Measurements from ENCODE around the gene GHSR. TPM values are rescaled to one million over a fixed set of nuclear protein-coding genes. Genes with fewer than 3 reads are reported as not detected.

The GHSR gene
- total RNA-seq, 1 experiment from 2014 or later: not detected

DNA sequence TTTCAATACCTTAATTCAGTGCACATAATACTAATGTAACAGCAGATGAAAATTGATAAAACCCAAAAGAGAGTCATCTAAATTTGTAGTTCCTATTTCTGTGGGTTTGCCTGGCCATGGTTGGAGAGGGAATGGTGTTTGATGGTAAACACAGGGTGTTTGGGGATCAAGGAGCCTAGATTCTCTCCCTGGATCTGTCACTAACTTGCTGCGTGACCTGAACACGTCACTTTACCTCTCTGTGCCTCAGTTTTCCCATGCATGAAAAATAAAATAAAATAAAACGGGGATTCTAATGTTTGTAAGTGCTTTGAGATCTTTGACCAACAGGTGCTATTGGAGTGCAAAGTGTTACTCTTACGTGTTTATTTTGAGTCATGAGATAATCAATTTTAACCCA, 49.8 kb downstream of the GHSR start:
- H3K9me2 ChIP-seq (ENCODE audit: insufficient read depth): no peaks in the 10 kb centered on the region; the same call in 1 of the 2 replicates
- H3K79me2 ChIP-seq (ENCODE audit: low read depth): no peaks in the 10 kb centered on the region
- TF ChIP-seq EZH2 (IDR thresholded peaks at IDR 0.05; ENCODE audit: low read depth) (no peak), CTCF (conservative IDR thresholded peaks at IDR 0.05) (no peak)
- ChIA-PET CTCF (interaction anchor here (1.0 kb wide), 1 partner anchor 196 kb away, joined by 3 read pairs; no protein-coding TSS in a partner anchor), POLR2A (ENCODE audit: unreplicated experiment) (interaction anchor here (0.6 kb wide), 1 partner anchor 736 kb away, joined by 6 read pairs; no protein-coding TSS in a partner anchor)
- no peaks in the 10 kb centered on the region for H3K9me3 ChIP-seq (ENCODE audit: insufficient read depth, low read depth)
- intact Hi-C loops (cut with micrococcal nuclease; ENCODE audit: unreplicated experiment): no loop called here
- H3K4me1 ChIP-seq (replicated peaks; ENCODE audit: insufficient read depth): no peaks in the 10 kb centered on the region
- 0 out of 2 replicates have a peak, but pooled peaks cover 7% of the 10 kb centered on the region for H4K20me1 ChIP-seq (ENCODE audit: insufficient read depth)
- no TSS peak for BruUV-seq (replicated peaks)
- H3K27ac ChIP-seq: no peak overlapping the region
- H3K4me2 ChIP-seq: no peak overlapping the region
- no peak overlapping the region for H2AFZ ChIP-seq
- peaks cover 69% of the 10 kb centered on the region for H3F3A ChIP-seq (ENCODE audit: insufficient read depth, low read depth)
- H3K27me3 ChIP-seq (ENCODE audit: insufficient read depth, low read depth): no peaks in the 10 kb centered on the region
- H3K4me3 ChIP-seq: no peak overlapping the region
- H3K36me3 ChIP-seq (ENCODE audit: low read depth): peaks cover 75% of the 10 kb centered on the region
- DNase-seq: no peak

DNA sequence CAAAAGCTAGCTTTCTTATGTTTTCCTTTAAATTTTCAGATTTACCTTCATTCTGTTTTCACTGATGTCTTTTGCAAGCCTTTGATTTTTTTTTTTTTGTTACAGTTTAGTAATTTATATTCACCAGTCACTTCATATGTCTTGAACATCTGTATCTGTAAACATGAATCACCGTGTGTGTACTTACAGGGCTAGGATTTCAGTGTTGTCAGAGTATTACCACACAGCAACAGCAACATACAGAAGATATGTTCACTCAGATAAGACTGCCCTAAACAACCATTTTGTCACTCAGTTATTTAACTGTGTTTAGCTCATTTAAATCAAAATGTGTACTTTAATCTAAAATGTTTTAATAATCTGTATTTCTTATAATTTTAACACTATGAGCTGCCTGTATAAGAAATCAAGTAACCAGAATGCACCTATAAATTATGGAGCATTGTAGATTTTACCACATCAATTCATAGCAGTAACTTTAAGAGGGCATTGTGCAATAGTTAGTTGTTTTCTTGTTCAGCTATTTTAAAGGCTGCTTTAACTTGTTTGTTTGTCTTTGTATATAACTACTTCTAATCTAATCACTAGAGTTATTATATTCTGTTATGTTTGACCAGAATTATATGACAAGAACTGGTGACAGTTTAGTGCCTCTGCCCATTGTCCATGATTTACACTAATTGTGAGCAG, 50.4 kb downstream of the GHSR start:
- H3K79me2 ChIP-seq (ENCODE audit: low read depth): no peaks in the 10 kb centered on the region
- peaks cover 81% of the 10 kb centered on the region for H3K36me3 ChIP-seq (ENCODE audit: low read depth)
- CTCF ChIA-PET: interaction anchor here (0.6 to 1.0 kb wide), 2 partner anchors 19 to 197 kb away, joined by 3 read pairs; no protein-coding TSS in a partner anchor
- peaks cover 73% of the 10 kb centered on the region for H3F3A ChIP-seq (ENCODE audit: insufficient read depth, low read depth)
- DNase-seq: no peak
- no peak overlapping the region for H3K4me2 ChIP-seq
- H3K4me3 ChIP-seq: no peak overlapping the region
- H3K9me2 ChIP-seq (ENCODE audit: insufficient read depth): no peaks in the 10 kb centered on the region; the same call in 1 of the 2 replicates
- 0 out of 2 replicates have a peak, but pooled peaks cover 7% of the 10 kb centered on the region for H4K20me1 ChIP-seq (ENCODE audit: insufficient read depth)
- BruUV-seq (replicated peaks): no TSS peak
- TF ChIP-seq CTCF (conservative IDR thresholded peaks at IDR 0.05): no peak
- no peak for TF ChIP-seq EZH2 (IDR thresholded peaks at IDR 0.05; ENCODE audit: low read depth)
- no peak overlapping the region for H3K27ac ChIP-seq
- no peaks in the 10 kb centered on the region for H3K4me1 ChIP-seq (replicated peaks; ENCODE audit: insufficient read depth)
- intact Hi-C loops (cut with micrococcal nuclease; ENCODE audit: unreplicated experiment): no loop called here
- no peak overlapping the region for H2AFZ ChIP-seq
- no peaks in the 10 kb centered on the region for H3K27me3 ChIP-seq (ENCODE audit: insufficient read depth, low read depth)
- H3K9me3 ChIP-seq (ENCODE audit: insufficient read depth, low read depth): no peaks in the 10 kb centered on the region
- POLR2A ChIA-PET (ENCODE audit: unreplicated experiment): no interaction called here

DNA sequence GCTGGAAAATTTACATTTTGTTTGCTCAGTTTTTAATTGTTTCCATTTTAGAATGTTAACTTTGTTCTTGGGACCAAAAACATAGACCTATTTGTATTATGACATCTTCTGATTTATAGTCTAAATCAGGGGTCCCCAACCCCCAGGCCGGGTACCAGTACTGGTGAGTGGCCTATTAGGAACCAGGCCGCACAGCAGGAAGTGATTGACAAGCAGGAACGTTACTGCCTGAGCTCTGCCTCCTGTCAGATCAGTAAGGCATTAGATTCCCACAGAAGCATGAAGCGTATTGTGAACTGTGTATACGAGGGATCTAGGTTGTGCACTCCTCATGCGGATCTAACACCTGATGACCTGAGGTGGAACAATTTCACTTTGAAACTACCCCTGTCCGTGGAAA, 51.9 kb downstream of the GHSR start:
- CTCF ChIA-PET: no interaction called here

More for the DNA sequence above, 51.9 kb downstream of the GHSR start:
- POLR2A ChIA-PET (ENCODE audit: unreplicated experiment): no interaction called here
- Histone ChIP-seq H3K4me3 (no peak overlapping the region), H3K4me2 (no peak overlapping the region), H3K9me3 (ENCODE audit: insufficient read depth, low read depth) (no peaks in the 10 kb centered on the region), H3F3A (ENCODE audit: insufficient read depth, low read depth) (peaks cover 68% of the 10 kb centered on the region), H2AFZ (no peak overlapping the region), H3K27ac (no peak overlapping the region), H3K36me3 (ENCODE audit: low read depth) (peaks cover 72% of the 10 kb centered on the region), H3K4me1 (replicated peaks; ENCODE audit: insufficient read depth) (no peaks in the 10 kb centered on the region), H4K20me1 (ENCODE audit: insufficient read depth) (0 out of 2 replicates have a peak, but pooled peaks cover 7% of the 10 kb centered on the region), H3K27me3 (ENCODE audit: insufficient read depth, low read depth) (no peaks in the 10 kb centered on the region), H3K79me2 (ENCODE audit: low read depth) (no peaks in the 10 kb centered on the region), H3K9me2 (ENCODE audit: insufficient read depth) (no peaks in the 10 kb centered on the region; the same call in 1 of the 2 replicates)
- TF ChIP-seq EZH2 (IDR thresholded peaks at IDR 0.05; ENCODE audit: low read depth): no peak
- TF ChIP-seq CTCF (conservative IDR thresholded peaks at IDR 0.05): no peak
- intact Hi-C loops (cut with micrococcal nuclease; ENCODE audit: unreplicated experiment): no loop called here
- no peak for DNase-seq
- BruUV-seq (replicated peaks): no TSS peak
